ENCODE data around the gene DLK2. TPM values are rescaled to one million over a fixed set of nuclear protein-coding genes. Genes with fewer than 3 reads are reported as not detected.
"Not testable (repeated sequence)": the region's sequence is repeated elsewhere in the genome, so short reads cannot be mapped to it uniquely, and the experiment has no call there.

Gene DLK2, protein sequence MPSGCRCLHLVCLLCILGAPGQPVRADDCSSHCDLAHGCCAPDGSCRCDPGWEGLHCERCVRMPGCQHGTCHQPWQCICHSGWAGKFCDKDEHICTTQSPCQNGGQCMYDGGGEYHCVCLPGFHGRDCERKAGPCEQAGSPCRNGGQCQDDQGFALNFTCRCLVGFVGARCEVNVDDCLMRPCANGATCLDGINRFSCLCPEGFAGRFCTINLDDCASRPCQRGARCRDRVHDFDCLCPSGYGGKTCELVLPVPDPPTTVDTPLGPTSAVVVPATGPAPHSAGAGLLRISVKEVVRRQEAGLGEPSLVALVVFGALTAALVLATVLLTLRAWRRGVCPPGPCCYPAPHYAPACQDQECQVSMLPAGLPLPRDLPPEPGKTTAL
- total RNA-seq = not detected

DNA sequence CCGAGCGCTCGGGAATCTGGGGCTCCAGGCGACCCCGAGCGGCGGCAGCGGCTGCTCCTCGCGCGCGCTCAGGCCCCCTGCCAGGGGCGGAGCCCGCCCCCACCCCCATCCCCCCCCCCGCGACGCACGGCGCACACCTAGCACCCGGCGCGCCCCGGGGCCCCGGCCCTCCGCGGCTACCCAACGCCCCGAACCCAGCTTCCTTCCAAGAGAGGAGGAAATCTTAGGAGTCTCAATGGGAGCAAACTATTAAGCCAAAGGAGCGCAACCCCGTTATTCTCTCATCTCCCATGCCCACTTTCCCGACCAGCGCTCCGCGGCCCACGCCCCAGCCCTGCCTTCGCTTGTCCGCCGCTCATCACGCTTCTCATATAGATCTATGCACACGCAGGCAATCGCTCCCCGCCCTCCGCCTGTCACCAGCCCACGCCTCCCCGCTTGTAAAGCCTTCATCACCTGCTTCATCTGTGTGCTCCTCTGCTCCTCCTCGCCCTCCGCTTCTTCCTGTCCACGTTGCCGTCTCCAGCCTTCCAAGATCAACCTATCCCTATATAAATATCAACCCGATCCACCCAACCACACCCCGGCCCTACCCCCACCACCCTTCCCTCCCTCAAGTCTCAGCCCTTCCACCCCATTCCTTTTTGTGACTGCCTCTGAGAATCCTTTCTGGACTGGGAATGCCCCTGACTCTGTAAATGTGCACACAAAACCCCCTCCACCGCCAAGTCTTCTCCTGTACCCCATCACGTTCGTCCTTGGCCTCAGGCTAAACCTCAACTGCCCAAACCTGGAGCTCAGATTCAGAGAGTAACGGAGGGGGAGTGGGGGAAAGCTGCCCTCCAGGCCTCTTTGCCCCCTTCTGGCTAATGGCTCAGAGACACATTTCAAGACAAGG is at the start of gene DLK2:
Gene DLK2 (minus strand): TSS at position 18 of the 898 bp plus-strand sequence. CDS start 723 bp downstream, outside the sequence.
- peak; percentile 39 for DNase-seq

- DNase-seq = no peak
These were observed 48.1 kb upstream of the DLK2 start for GRCh38 chr6:43503443-43503842.

- DNase-seq = no peak
These were observed 47.3 kb upstream of the DLK2 start for GRCh38 chr6:43502666-43503065.

GRCh38 chr6:43500921-43501320 is 45.6 kb upstream of the DLK2 start:
- DNase-seq = no peak

GRCh38 chr6:43499028-43499815 is 43.9 kb upstream of the DLK2 start:
- no peak for DNase-seq

- not testable (repeated sequence) for DNase-seq
These were observed 42.9 kb upstream of the DLK2 start for GRCh38 chr6:43498291-43498690.

- DNase-seq = no peak
These were observed 42.3 kb upstream of the DLK2 start for GRCh38 chr6:43497689-43498088.

DNA sequence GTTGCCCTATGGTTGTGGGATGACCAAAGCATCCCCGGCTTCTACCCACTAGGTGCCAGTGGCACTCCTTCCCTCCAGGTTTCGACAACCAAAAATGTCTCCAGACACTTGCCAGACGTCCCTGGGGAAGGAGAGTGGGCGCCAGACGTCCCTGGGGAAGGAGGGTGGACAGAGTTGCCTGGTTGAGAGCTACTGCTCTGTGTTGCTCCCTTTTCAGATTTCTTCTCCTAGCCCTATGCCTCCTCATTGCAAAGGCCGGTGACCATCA is 41.7 kb upstream of the DLK2 start:
- DNase-seq = no peak

GRCh38 chr6:43496370-43497128 is 41.2 kb upstream of the DLK2 start:
- no peak for DNase-seq

DNA sequence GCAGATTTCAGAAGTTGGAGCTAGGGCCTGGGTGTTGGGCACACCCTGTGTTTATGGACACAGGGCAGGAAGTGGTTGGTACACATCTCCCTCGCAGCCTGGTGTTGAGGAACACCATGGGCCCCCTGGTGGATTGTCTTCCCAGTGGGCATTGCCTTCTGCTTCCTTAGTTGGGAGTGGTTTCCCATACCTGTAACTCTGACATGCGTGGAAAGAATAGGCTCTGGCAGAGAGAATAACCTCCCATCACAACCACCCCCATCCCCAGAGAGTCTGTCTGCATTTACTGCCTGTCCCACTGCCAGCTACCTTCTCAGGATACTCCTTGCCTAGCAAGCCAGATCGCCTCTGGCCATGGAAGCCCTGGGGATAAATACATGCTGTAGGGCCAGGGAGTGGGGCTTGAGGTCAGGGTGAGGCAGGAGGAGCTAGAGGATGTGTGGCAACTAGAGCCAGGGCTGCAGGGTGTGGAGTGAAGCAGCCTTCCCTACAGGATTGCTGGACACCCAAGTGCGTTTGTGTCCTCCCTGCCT is 40.1 kb upstream of the DLK2 start:
- DNase-seq = no peak

DNA sequence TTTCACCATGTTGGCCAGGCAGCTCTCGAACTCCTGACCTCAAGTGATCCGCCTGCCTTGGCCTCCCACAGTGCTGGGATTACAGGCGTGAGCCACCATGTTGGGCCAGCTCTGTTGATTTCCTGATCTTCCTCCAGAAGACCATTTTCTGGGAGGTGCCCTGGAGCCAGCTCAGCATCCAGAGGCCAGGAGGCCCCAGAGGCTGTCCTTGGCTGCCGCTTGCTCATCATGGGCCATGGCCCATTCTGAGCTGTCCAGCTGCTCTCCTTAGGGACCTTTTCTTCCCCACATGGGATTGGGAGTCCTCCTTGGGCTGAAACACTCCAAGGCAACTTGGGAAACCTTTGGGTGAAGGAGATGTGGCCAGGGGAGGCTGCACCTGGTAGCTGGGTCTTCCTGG is 39.4 kb upstream of the DLK2 start:
- DNase-seq = no peak

- DNase-seq = no peak
These were observed 39.0 kb upstream of the DLK2 start for GRCh38 chr6:43494321-43494720.

DNA sequence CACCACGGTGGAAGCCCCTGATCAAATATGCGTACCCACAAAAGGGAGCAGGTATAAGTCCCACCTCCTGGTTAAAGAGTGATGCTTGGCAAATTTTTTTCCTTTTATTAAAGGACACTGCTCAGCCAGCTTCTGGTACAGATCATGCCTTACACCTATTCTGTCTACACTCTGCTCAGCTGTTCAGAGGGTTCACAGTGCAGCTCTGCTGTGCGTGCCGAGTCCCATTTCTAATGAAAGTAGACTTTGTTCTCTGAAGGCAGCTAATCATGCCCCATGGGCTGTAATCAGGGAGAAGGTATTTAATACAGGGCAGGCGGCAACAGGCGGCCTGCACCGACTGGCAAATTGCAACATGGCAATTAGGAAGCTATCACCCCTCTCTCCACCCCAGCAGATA is 38.5 kb upstream of the DLK2 start:
- DNase-seq = no peak

- DNase-seq = no peak
These were observed 37.9 kb upstream of the DLK2 start for GRCh38 chr6:43493230-43493629.

DNA sequence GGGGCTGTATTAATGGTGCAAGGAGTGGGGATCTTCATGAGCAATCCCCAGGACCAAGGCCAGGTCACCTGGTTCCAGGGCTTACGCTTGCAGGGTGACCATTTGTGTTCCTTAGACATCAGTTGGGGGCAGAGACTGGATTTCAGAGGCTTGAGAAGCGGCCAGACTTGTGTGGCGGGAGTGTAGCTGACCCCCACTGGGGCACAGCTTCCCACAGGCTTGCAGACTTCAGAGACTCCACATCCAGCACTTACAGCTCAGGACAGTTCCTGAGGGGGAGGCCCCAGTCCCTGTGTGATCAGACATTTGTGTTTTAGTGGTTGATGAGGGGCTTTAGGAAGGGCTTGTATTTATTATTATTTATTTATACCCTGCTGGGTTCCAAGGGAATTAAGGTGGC is 37.3 kb upstream of the DLK2 start:
- DNase-seq = no peak

GRCh38 chr6:43491750-43492661 is 36.7 kb upstream of the DLK2 start:
- no peak for DNase-seq

DNA sequence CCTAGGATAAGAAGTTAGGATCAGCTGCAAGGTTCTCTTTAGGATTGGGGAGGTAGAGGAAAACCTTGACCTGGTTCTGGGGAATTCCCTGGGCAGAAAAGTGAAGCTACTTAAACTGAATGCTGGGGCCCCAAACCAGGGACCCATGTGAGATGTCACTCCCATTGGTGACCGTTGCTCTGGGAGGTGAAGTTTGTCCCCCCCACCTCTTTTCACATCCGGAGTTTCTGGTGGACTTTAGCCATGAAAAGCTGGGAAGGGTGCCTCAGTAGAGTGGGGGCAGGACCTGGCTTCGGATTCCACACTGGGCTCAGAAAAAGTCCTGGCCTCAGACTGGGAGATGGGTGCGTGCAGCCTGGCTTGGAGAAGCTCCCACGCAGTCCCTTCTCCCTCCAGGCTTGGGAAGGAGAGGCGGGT is 35.2 kb upstream of the DLK2 start:
- DNase-seq = no peak

GRCh38 chr6:43489277-43490072 is 34.1 kb upstream of the DLK2 start:
- no peak for DNase-seq

GRCh38 chr6:43488667-43489276 is 33.4 kb upstream of the DLK2 start:
- no peak for DNase-seq

Data from effector CD4-positive, alpha-beta T cell (primary cell).